ENCODE data around the gene PTDSS2.
A peak's percentile ranks its signal among the peaks of the same experiment; 100 is the strongest.

Gene PTDSS2

GRCh38 chr11:533586-534395 is 83.7 kb downstream of the PTDSS2 start:
- no peak for DNase-seq

- no peak for DNase-seq
These were observed 84.5 kb downstream of the PTDSS2 start for GRCh38 chr11:534396-535209.

- DNase-seq, result peak; percentile 23
These were observed 85.1 kb downstream of the PTDSS2 start for GRCh38 chr11:535210-535518.

GRCh38 chr11:535519-536454 is 85.7 kb downstream of the PTDSS2 start, which contains the start of gene HRAS:
Gene HRAS, minus strand, starts transcription at chr11:535576.
- DNase-seq, result peak; percentile 95

- DNase-seq, result peak; percentile 92
These were observed 87.0 kb downstream of the PTDSS2 start, which contains the start of gene LRRC56 for GRCh38 chr11:536841-537621. Gene LRRC56, plus strand, starts transcription at chr11:537527. Its CDS starts 3,158 bp downstream, at chr11:540685.

- no peak for DNase-seq
These were observed 87.7 kb downstream of the PTDSS2 start for GRCh38 chr11:537622-538430.

- DNase-seq, result no peak
These were observed 88.5 kb downstream of the PTDSS2 start for GRCh38 chr11:538431-539051.

- no peak for DNase-seq
These were observed 89.9 kb downstream of the PTDSS2 start for GRCh38 chr11:539971-540481.
